GM12878 (cell line): ENCODE data around the gene TESPA1. TPM values are rescaled to one million over a fixed set of nuclear protein-coding genes. Genes with fewer than 3 reads are reported as not detected.

ENCODE experiments used
- ATAC-seq: fragments of 200-7000 bp; cut with Tn5 transposase; 3 replicates; pipeline ENCODE4 v1.9.1; 2020; ENCODE audit warnings: mild to moderate bottlenecking, moderate library complexity
- BruUV-seq: library from RNA; stranded (reverse); fragments of 400-500 nt; replicated peaks from 2 replicates; lab custom pipeline; 2021; lab: Mats Ljungman, UMichigan
- CTCF ChIA-PET: fragments of 300-600 bp; sonication (Branson Sonifier 250); formaldehyde crosslinking; extraction: SDS; loops from one replicate; lab custom pipeline; 2021; ENCODE audit warnings: inconsistent platforms; lab: Yijun Ruan, JAX
- POLR2A ChIA-PET: fragments of 350-600 bp; formaldehyde crosslinking; extraction: SDS; loops from one replicate; lab custom pipeline; 2021; ENCODE audit warnings: inconsistent platforms; lab: Charles Lee
- RAD21 ChIA-PET: fragments of 300-600 bp; sonication (Branson Sonifier 250); formaldehyde crosslinking; loops from one replicate; lab custom pipeline; 2023; ENCODE audit warnings: antibody characterized with exemption; ENCODE audit not compliant: unreplicated experiment; lab: Charles Lee
- SMC1A ChIA-PET: fragments of 300-600 bp; sonication (Branson Sonifier 250); formaldehyde crosslinking; loops from one replicate; lab custom pipeline; 2023; ENCODE audit not compliant: unreplicated experiment, uncharacterized antibody; lab: Charles Lee
- DNase-seq: peaks from one replicate; pipeline ENCODE4 v3.0.0-alpha.2; 2011; ENCODE audit warnings: low read depth, low spot score
- FAIRE-seq: peaks from 3 replicates; lab custom pipeline; 2011; peaks lifted over from hg19 to GRCh38; lab: Jason Lieb, UNC
- H2AFZ ChIP-seq: 2 replicates; pipeline ENCODE4 v1.6.0; 2011; ENCODE audit warnings: low read depth, low read length, control low read depth; ENCODE audit not compliant: control insufficient read depth
- H3K27ac ChIP-seq: 2 replicates; pipeline ENCODE4 v1.5.1; 2011; ENCODE audit warnings: control low read depth; ENCODE audit not compliant: control insufficient read depth, insufficient read depth
- H3K27me3 ChIP-seq, 2 experiments: replicated peaks in 1 of 2; 2 replicates each; pipeline versions ENCODE4 v1.6.0 to v1.6.1; 2011; ENCODE audit warnings: low read length in 1 of 2; ENCODE audit not compliant: control insufficient read depth in 2 of 2, insufficient read depth in 2 of 2
- H3K36me3 ChIP-seq, 2 experiments: 2 replicates each; pipeline ENCODE4 v1.5.1; 2011; ENCODE audit warnings: low read length in 1 of 2; ENCODE audit not compliant: control insufficient read depth in 2 of 2, insufficient read depth in 2 of 2
- H3K4me1 ChIP-seq: 2 replicates; pipeline ENCODE4 v1.6.1; 2011; ENCODE audit warnings: mild to moderate bottlenecking, low read length, moderate library complexity, mixed read lengths; ENCODE audit not compliant: control insufficient read depth, insufficient read depth
- H3K4me2 ChIP-seq: 2 replicates; pipeline ENCODE4 v1.6.0; 2011; ENCODE audit warnings: control low read depth; ENCODE audit not compliant: control insufficient read depth, insufficient read depth
- H3K4me3 ChIP-seq: fragments of 200-600 bp; sonication (generic); 2 replicates; pipeline ENCODE4 v1.5.1; 2016
- H3K79me2 ChIP-seq: 2 replicates; pipeline ENCODE4 v1.6.0; 2011; ENCODE audit warnings: low read length; ENCODE audit not compliant: control insufficient read depth, insufficient read depth
- H3K9ac ChIP-seq: 2 replicates; pipeline ENCODE4 v1.8.0; 2011; ENCODE audit warnings: low read length, control low read depth, mixed read lengths; ENCODE audit not compliant: control insufficient read depth, insufficient read depth
- H3K9me3 ChIP-seq: replicated peaks from 3 replicates; pipeline ENCODE4 v1.5.1; 2011; ENCODE audit warnings: mild to moderate bottlenecking, low read length; ENCODE audit not compliant: control insufficient read depth, insufficient read depth
- H4K20me1 ChIP-seq: 2 replicates; pipeline ENCODE4 v1.6.0; 2011; ENCODE audit not compliant: control insufficient read depth, insufficient read depth
- BCL11A ChIP-seq: IDR thresholded peaks from 2 replicates; pipeline ENCODE4 v1.6.1; 2011; ENCODE audit warnings: low read depth, low read length
- BCL3 ChIP-seq: IDR thresholded peaks from 2 replicates; pipeline ENCODE4 v1.6.1; 2011; ENCODE audit warnings: borderline replicate concordance, low read depth, mild to moderate bottlenecking, moderate library complexity, low read length; ENCODE audit not compliant: insufficient read depth, poor library complexity, severe bottlenecking
- CREB1 ChIP-seq: IDR thresholded peaks from 2 replicates; pipeline ENCODE4 v1.6.1; 2012; ENCODE audit warnings: low read depth, mild to moderate bottlenecking, inconsistent platforms
- DPF2 ChIP-seq: fragments of 450-650 bp; IDR thresholded peaks from 2 replicates; pipeline ENCODE4 v1.6.1; 2017; ENCODE audit warnings: mild to moderate bottlenecking
- EED ChIP-seq: sonication (generic); IDR thresholded peaks from 2 replicates; pipeline ENCODE4 v1.6.1; 2016; ENCODE audit warnings: antibody characterized with exemption, low read depth
- EGR1 ChIP-seq, 2 experiments: IDR thresholded peaks; 1 replicate in 1 of 2; 2 replicates in 1 of 2; pipeline ENCODE4 v1.6.1; 2011 to 2012; ENCODE audit warnings: low read depth in 2 of 2, low read length in 2 of 2, borderline replicate concordance in 1 of 2, mild to moderate bottlenecking in 1 of 2, moderate library complexity in 1 of 2
- IKZF1 ChIP-seq: fragments of 450-650 bp; conservative IDR thresholded peaks from 2 replicates; pipeline ENCODE4 v1.6.1; 2017; ENCODE audit warnings: antibody characterized with exemption, mild to moderate bottlenecking
- MEF2A ChIP-seq: IDR thresholded peaks from 2 replicates; pipeline ENCODE4 v1.6.1; 2011; ENCODE audit warnings: low read depth, mild to moderate bottlenecking, low read length, moderate library complexity; ENCODE audit not compliant: insufficient read depth
- MTA3 ChIP-seq: IDR thresholded peaks from 2 replicates; pipeline ENCODE4 v1.6.1; 2012; ENCODE audit warnings: low read length, inconsistent platforms, borderline replicate concordance
- MYC ChIP-seq: IDR thresholded peaks from 2 replicates; pipeline ENCODE4 v1.6.1; 2011; ENCODE audit warnings: mild to moderate bottlenecking, low read length, moderate library complexity, inconsistent platforms; ENCODE audit not compliant: insufficient read depth, insufficient replicate concordance, insufficient read length, severe bottlenecking
- NRF1 ChIP-seq: conservative IDR thresholded peaks from 2 replicates; pipeline ENCODE4 v1.6.1; 2011; ENCODE audit warnings: mild to moderate bottlenecking, low read depth, low read length, improper control_type of control experiment
- PML ChIP-seq: IDR thresholded peaks from 2 replicates; pipeline ENCODE4 v1.6.1; 2012; ENCODE audit warnings: low read length, inconsistent platforms
- RBBP5 ChIP-seq: fragments of 200-600 bp; sonication (generic); conservative IDR thresholded peaks from 2 replicates; pipeline ENCODE4 v1.6.1; 2016
- RELB ChIP-seq: fragments of 450-650 bp; IDR thresholded peaks from 2 replicates; pipeline ENCODE4 v1.6.1; 2017; ENCODE audit warnings: low read depth, mild to moderate bottlenecking, moderate library complexity
- SUPT20H ChIP-seq: IDR thresholded peaks from 2 replicates; pipeline ENCODE4 v1.6.1; 2011; ENCODE audit warnings: low read depth, mild to moderate bottlenecking, low read length, moderate library complexity, borderline replicate concordance; ENCODE audit not compliant: control insufficient read depth
- TCF12 ChIP-seq: IDR thresholded peaks from 2 replicates; pipeline ENCODE4 v1.6.1; 2011; ENCODE audit warnings: low read depth, mild to moderate bottlenecking, low read length
- TCF3 ChIP-seq: IDR thresholded peaks from 2 replicates; pipeline ENCODE4 v1.6.1; 2012; ENCODE audit warnings: low read depth, mild to moderate bottlenecking, low read length, borderline replicate concordance; ENCODE audit not compliant: insufficient read depth
- ZNF622 ChIP-seq: fragments of 450-650 bp; IDR thresholded peaks from 2 replicates; pipeline ENCODE4 v1.6.1; 2017; ENCODE audit warnings: mild to moderate bottlenecking, inconsistent platforms
- WGBS: methylation state at CpG from one replicate; pipeline ENCODE4 v1.1.6; 2016; ENCODE audit warnings: low lambda C conversion rate; ENCODE audit not compliant: insufficient replicate concordance, insufficient coverage; ENCODE audit errors: missing lambda C conversion rate; 5-methylcytosine and 5-hydroxymethylcytosine counted together
- in situ Hi-C: fragments of 300-500 bp; cut with MboI; formaldehyde crosslinking; loops from 9 replicates; pipeline ENCODE4 v1.14.3; 2018; ENCODE audit warnings: mixed read lengths
- intact Hi-C: fragments of 100-400 bp; cut with micrococcal nuclease; formaldehyde crosslinking; loops from one replicate; pipeline ENCODE4 v1.14.2; 2022; ENCODE audit not compliant: unreplicated experiment
- polyA plus RNA-seq, 11 experiments: library from polyadenylated mRNA; depleted of rRNA in 4 of 11; unstranded in 6 of 11; stranded (reverse) in 5 of 11; fragments of >200 nt; fragmentation: Nextera tagmentation in 4 of 11; fragmentation: Illumina TruSeq in 1 of 11; extraction: Ambion mirVana in 4 of 11; extraction: Trizol in 1 of 11; gene quantifications; 1 replicate in 1 of 11; 2 replicates in 10 of 11; pipeline versions ENCODE4 v1.2.1 to v1.2.3, GENCODE V29; 2011 to 2016; ENCODE audit warnings: inconsistent platforms in 2 of 11, missing spikeins in 2 of 11, low read depth in 1 of 11
- total RNA-seq, 4 experiments: library from RNA; depleted of rRNA in 3 of 4; stranded (reverse); fragments of >200 nt in 3 of 4; fragmentation: Illumina TruSeq in 1 of 4; extraction: Trizol in 1 of 4; gene quantifications; 2 replicates each; pipeline versions ENCODE4 v1.2.1 to v1.2.3, GENCODE V29; 2013 to 2021
- TF ChIP-seq, protein P1 (sequence below): fragments of 450-650 bp; IDR thresholded peaks from 2 replicates; pipeline ENCODE4 v1.6.1; 2017; ENCODE audit warnings: mild to moderate bottlenecking, low read depth, inconsistent platforms; ENCODE audit not compliant: poor library complexity, severe bottlenecking

The TESPA1 gene
- total and polyA plus RNA-seq, 10 of the 15 experiments (the other 5 are each of a cell fraction or from before 2014, with no cell fraction given), result 13.8 to 56.2 (median 23.9) TPM

DNA sequence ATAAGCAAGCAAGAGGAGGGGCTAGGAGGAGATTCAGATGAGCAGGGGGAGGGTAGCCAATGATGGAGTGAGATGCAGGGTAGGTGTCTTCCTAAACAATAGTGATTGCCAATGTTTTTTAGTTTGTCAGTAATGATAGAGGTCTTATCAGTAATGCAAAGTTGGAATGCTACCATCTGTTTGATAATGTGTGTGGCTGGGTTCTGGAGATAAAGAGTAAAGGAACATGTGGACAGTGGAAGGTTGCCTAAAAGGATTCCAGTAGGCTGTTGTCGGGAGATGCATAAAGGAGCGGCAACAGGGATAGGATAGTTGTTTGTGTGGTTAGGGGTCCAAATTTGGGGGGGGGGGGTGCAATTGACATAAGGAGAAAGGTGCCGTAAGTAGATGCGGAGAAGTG lies 52.5 kb downstream of the TESPA1 start (continued):
- no peak for TF ChIP-seq RELB
- TF ChIP-seq CREB1, result no peak
- TF ChIP-seq SUPT20H, result no peak
- TF ChIP-seq TCF3, result no peak
- TF ChIP-seq BCL11A, result no peak
- TF ChIP-seq ZNF622, result no peak
- TF ChIP-seq PML, result no peak
- no peak for TF ChIP-seq DPF2
- TF ChIP-seq, all 136 proteins: peak for 0

DNA sequence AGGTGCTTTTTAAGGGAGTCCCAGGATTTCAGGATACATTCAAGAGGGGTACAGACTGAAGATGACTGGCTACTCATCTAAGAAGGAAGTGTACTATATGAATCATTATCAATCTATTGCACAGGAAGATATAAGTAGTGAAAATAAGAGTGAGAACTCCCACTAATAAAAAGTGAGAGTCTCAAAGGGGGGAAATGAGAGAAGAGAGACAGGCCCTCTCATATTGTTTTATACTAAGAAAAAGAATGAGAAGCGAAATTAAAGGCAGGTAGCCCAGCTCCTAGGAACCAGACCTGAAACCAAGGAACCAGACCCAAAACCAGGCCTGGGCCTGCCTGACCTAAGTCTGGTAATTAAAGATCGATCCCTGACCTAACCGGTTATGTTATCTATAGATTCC lies 54.6 kb downstream of the TESPA1 start:
- ChIA-PET CTCF (interaction anchor here (1.2 kb wide), 1 partner anchor 75 kb away, joined by 3 read pairs; no protein-coding TSS in a partner anchor), SMC1A (no interaction called here), POLR2A (no interaction called here), RAD21 (no interaction called here)
- Histone ChIP-seq H3K9me3 (no peaks in the 10 kb centered on the region; the same call in 1 of the 3 replicates), H3K4me2 (no peak overlapping the region), H3K4me3 (no peak overlapping the region), H3K79me2 (no peaks in the 10 kb centered on the region), H4K20me1 (no peaks in the 10 kb centered on the region), H3K27ac (no peak overlapping the region), H3K27me3 (no peaks in the 10 kb centered on the region), H3K4me1 (no peaks in the 10 kb centered on the region), H2AFZ (no peak overlapping the region), H3K9ac (no peak overlapping the region), H3K36me3 (no peaks in the 10 kb centered on the region)
- ATAC-seq (no peak), DNase-seq (no peak), FAIRE-seq (no peak)
- no TSS peak for BruUV-seq
- 76% methylated on average over 3 of the region's 3 CpGs for WGBS
- in situ Hi-C loops (no loop called here), intact Hi-C loops (no loop called here)
- no peak for TF ChIP-seq PML
- no peak for TF ChIP-seq EGR1 (IDR thresholded peaks at IDR 0.05; ENCODE audit: borderline replicate concordance in 1 of 2, low read depth in 2 of 2, low read length in 2 of 2)
- no peak for TF ChIP-seq BCL3
- TF ChIP-seq MTA3, result no peak
- no peak for TF ChIP-seq SUPT20H
- no peak for TF ChIP-seq DPF2
- TF ChIP-seq IKZF1, result no peak
- TF ChIP-seq RBBP5, result no peak
- no peak for TF ChIP-seq EED
- no peak for TF ChIP-seq NRF1
- no peak for TF ChIP-seq TCF12
- TF ChIP-seq MEF2A, result no peak
- no peak for TF ChIP-seq MYC
- TF ChIP-seq, protein P1, sequence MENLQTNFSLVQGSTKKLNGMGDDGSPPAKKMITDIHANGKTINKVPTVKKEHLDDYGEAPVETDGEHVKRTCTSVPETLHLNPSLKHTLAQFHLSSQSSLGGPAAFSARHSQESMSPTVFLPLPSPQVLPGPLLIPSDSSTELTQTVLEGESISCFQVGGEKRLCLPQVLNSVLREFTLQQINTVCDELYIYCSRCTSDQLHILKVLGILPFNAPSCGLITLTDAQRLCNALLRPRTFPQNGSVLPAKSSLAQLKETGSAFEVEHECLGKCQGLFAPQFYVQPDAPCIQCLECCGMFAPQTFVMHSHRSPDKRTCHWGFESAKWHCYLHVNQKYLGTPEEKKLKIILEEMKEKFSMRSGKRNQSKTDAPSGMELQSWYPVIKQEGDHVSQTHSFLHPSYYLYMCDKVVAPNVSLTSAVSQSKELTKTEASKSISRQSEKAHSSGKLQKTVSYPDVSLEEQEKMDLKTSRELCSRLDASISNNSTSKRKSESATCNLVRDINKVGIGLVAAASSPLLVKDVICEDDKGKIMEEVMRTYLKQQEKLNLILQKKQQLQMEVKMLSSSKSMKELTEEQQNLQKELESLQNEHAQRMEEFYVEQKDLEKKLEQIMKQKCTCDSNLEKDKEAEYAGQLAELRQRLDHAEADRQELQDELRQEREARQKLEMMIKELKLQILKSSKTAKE, result no peak
